Measurements from ENCODE around the gene SLF2.

The SLF2 gene

DNA sequence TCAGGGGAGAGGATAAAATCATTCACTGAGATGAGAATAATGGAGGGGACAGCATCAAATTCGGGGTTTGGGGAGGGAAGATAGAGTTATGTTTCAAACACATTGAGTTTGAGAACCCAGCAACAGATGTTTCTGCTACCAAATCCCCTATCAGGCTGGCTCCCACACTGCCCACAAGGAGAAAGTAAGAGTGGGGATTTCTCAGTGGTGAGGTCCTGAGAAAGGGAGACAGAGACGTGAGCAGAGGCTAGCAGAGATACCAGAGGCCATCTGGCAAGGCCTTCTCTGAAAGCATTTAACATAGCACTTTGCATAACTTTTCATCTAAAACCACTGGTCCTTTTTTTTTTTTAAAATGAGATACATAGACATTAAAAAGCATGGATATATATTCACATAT, 7.8 kb upstream of the SLF2 start:
- TF ChIP-seq, protein P1, sequence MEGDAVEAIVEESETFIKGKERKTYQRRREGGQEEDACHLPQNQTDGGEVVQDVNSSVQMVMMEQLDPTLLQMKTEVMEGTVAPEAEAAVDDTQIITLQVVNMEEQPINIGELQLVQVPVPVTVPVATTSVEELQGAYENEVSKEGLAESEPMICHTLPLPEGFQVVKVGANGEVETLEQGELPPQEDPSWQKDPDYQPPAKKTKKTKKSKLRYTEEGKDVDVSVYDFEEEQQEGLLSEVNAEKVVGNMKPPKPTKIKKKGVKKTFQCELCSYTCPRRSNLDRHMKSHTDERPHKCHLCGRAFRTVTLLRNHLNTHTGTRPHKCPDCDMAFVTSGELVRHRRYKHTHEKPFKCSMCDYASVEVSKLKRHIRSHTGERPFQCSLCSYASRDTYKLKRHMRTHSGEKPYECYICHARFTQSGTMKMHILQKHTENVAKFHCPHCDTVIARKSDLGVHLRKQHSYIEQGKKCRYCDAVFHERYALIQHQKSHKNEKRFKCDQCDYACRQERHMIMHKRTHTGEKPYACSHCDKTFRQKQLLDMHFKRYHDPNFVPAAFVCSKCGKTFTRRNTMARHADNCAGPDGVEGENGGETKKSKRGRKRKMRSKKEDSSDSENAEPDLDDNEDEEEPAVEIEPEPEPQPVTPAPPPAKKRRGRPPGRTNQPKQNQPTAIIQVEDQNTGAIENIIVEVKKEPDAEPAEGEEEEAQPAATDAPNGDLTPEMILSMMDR (conservative IDR thresholded peaks at IDR 0.05) = no peak
- no peak overlapping the region for H3K27ac ChIP-seq

DNA sequence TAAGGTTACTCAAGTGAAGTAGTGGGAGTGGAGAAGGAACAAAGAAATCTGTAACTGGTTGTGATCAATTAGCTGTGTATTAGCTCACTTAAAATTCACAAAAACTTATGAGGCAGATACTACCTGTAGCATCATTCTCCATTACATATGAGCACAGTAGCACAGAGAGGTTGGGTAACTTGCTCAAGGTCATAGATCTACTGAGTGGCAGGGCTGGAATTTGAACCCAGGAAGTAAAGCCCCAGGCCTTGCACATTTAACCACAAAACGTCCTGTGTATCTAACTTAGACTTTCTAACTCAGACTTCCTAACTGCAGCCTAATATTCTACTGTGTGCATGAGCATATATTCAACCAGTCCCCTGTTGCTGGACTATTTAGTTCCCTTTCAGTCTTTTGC, 5.6 kb upstream of the SLF2 start:
- TF ChIP-seq, protein P1 (conservative IDR thresholded peaks at IDR 0.05) = no peak
- no peak overlapping the region for H3K27ac ChIP-seq

- H3K27ac ChIP-seq = no peak overlapping the region
- TF ChIP-seq, protein P1 (conservative IDR thresholded peaks at IDR 0.05) = no peak
Measured at GRCh38 chr10:100907773-100908363, 4.9 kb upstream of the SLF2 start.

DNA sequence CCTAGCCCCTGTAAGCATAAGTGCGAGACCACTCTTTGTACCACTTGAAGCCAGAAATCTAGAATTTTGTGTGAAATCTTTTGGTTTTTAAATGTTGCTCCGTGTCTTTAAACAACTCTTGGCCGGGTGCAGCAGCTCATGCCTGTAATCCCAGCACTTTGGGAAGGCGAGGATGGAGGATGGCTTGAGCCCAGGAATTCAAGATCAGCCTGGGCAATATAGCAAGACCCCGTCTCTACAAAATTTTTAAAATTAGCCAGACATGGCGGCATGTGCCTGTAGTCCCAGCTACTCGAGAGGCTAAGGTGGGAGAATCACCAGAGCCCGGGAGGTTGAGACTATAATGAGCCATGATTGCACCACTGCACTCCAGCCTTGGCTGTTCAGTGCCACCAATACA, 4.4 kb upstream of the SLF2 start:
- no peak overlapping the region for H3K27ac ChIP-seq
- TF ChIP-seq, protein P1 (conservative IDR thresholded peaks at IDR 0.05) = no peak

- TF ChIP-seq, protein P1 (conservative IDR thresholded peaks at IDR 0.05) = no peak
- H3K27ac ChIP-seq = peak overlapping the region; percentile 44
Measured at GRCh38 chr10:100909501-100910263, 3.1 kb upstream of the SLF2 start.

DNA sequence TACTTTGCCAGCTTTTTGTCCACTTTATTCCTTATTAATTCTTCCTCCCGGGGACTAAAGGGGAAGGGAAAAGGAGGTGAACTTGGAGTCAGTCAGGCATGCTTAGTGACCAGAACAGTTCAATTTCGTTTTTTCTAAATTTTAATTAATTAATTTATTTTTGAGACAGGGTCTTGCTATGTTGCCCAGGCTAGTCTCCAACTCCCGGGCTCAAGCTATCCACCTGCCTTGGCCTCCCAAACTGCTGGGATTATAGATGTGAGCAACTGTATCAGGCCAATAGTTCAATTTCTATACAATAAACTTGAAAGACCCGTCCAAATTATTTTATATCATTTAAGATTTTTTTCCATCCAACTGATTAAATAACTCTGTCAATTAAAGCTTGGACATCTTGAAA, 1.3 kb upstream of the SLF2 start:
- TF ChIP-seq, protein P1 (conservative IDR thresholded peaks at IDR 0.05) = no peak
- H3K27ac ChIP-seq = peak overlapping the region; percentile 83

DNA sequence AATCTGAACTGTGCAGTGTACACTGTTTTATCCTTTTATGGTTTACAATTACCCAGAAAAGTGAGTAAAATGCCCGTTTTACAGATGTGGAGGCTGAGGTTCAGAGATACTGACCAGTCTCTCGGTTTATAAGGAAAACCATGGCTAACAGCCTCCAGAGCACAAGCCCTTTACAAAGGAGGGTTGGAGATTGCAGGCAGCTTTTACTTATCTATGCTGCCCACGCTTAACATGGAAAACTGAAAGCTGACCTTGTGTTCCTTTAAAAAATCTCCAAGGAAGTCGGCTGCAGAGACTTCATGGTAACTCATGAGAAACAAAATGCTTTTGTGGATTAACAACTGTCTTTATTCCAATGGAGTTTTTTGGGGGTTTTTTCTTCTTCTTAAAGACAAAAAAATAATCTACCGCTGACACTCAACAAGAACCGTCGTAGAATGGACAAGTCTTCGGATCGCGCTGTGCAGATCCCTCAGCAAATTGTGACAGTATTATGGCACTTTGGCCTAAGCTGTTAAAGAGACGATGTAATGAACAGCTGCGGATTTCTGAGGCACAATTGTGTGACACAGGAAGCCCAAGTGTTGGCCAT, 654 bp upstream of the SLF2 start:
- TF ChIP-seq, protein P1 (conservative IDR thresholded peaks at IDR 0.05) = no peak
- H3K27ac ChIP-seq = peak overlapping the region; percentile 83

Data from VCaP (cell line).